K562 (cell line): ENCODE measurements around the gene MTA1. TPM values are rescaled to one million over a fixed set of nuclear protein-coding genes. Genes with fewer than 3 reads are reported as not detected.

Experiments
- C11orf30 ChIP-seq: fragments of 450-650 bp; IDR thresholded peaks from 2 replicates; pipeline ENCODE4 v1.6.1; 2016; ENCODE audit warnings: low read depth, mild to moderate bottlenecking
- CBX2 ChIP-seq: fragments of 200-600 bp; sonication (generic); IDR thresholded peaks from one replicate; pipeline ENCODE4 v1.6.1; 2012; ENCODE audit warnings: mild to moderate bottlenecking, low read length, inconsistent platforms; ENCODE audit not compliant: insufficient read depth, poor library complexity, severe bottlenecking
- CEBPG ChIP-seq, 3 experiments: fragments of 200-800 bp in 1 of 3; sonication (Bioruptor generic) in 1 of 3; sonication (generic) in 1 of 3; formaldehyde crosslinking in 1 of 3; IDR thresholded peaks in 2 of 3; conservative IDR thresholded peaks in 1 of 3; 2 replicates each; pipeline versions ENCODE4 v1.6.1 to v1.8.0; 2016 to 2022; ENCODE audit warnings: missing compliant biosample characterization in 2 of 3, missing genetic modification characterization in 2 of 3, mild to moderate bottlenecking in 1 of 3, missing genetic modification reagents in 1 of 3
- CTBP1 ChIP-seq: fragments of 450-650 bp; IDR thresholded peaks from 2 replicates; pipeline ENCODE4 v1.6.1; 2016; ENCODE audit warnings: borderline replicate concordance
- ETV5 ChIP-seq: sonication (generic); formaldehyde crosslinking; IDR thresholded peaks from 2 replicates; pipeline ENCODE4 v1.4.0; 2020; ENCODE audit warnings: low read depth, mild to moderate bottlenecking, missing genetic modification reagents
- FOXK2 ChIP-seq, 2 experiments: fragments of 450-650 bp; IDR thresholded peaks in 1 of 2; conservative IDR thresholded peaks in 1 of 2; 2 replicates each; pipeline ENCODE4 v1.6.1; 2016; ENCODE audit warnings: low read depth in 2 of 2, mild to moderate bottlenecking in 1 of 2
- KHSRP ChIP-seq: fragments of 450-650 bp; IDR thresholded peaks from 2 replicates; pipeline ENCODE4 v1.6.1; 2017
- MYC ChIP-seq, 2 experiments: fragments of 250-450 bp in 1 of 2; sonication (Bioruptor Pico) in 1 of 2; IDR thresholded peaks; 2 replicates each; pipeline versions ENCODE4 v1.5.1 to v1.6.1; 2012 to 2021; ENCODE audit warnings: low read depth in 2 of 2, borderline replicate concordance in 1 of 2, improper control_type of control experiment in 1 of 2, low read length in 1 of 2, mild to moderate bottlenecking in 1 of 2, moderate library complexity in 1 of 2
- NFATC3 ChIP-seq: fragments of 450-650 bp; IDR thresholded peaks from 2 replicates; pipeline ENCODE4 v1.6.1; 2017; ENCODE audit warnings: mild to moderate bottlenecking
- NR1H2 ChIP-seq: sonication (generic); formaldehyde crosslinking; IDR thresholded peaks from 2 replicates; pipeline ENCODE4 v1.4.0; 2020; ENCODE audit warnings: mild to moderate bottlenecking, missing genetic modification reagents
- POLR2A ChIP-seq: fragments of 450-650 bp; conservative IDR thresholded peaks from 2 replicates; pipeline ENCODE4 v1.6.1; 2016
- POLR2AphosphoS5 ChIP-seq: IDR thresholded peaks from 2 replicates; pipeline ENCODE4 v1.6.1; 2011; ENCODE audit warnings: mild to moderate bottlenecking, low read depth, low read length, moderate library complexity; ENCODE audit not compliant: control insufficient read depth, insufficient read depth
- ZC3H11A ChIP-seq: IDR thresholded peaks from 2 replicates; pipeline ENCODE4 v1.6.1; 2012; ENCODE audit warnings: low read depth, low read length, improper control_type of control experiment
- ZKSCAN3 ChIP-seq: fragments of 250-450 bp; sonication (Bioruptor Pico); IDR thresholded peaks from 2 replicates; pipeline ENCODE4 v1.4.0; 2020
- ZNF124 ChIP-seq: sonication (generic); formaldehyde crosslinking; IDR thresholded peaks from 2 replicates; pipeline ENCODE4 v1.8.1; 2022; ENCODE audit warnings: missing genetic modification reagents
- ZNF175 ChIP-seq: fragments of 200-800 bp; sonication (Bioruptor generic); IDR thresholded peaks from 2 replicates; pipeline ENCODE4 v1.6.1; 2016; ENCODE audit warnings: low read depth, mild to moderate bottlenecking, missing genetic modification characterization, missing compliant biosample characterization
- ZZZ3 ChIP-seq: fragments of 450-650 bp; IDR thresholded peaks from 2 replicates; pipeline ENCODE4 v1.6.1; 2016; ENCODE audit warnings: antibody characterized with exemption, mild to moderate bottlenecking, moderate library complexity
- polyA plus RNA-seq, 8 experiments: library from polyadenylated mRNA; depleted of rRNA in 4 of 8; stranded (reverse) in 5 of 8; unstranded in 3 of 8; fragments of >200 nt; fragmentation: Nextera tagmentation in 2 of 8; fragmentation: Illumina TruSeq in 1 of 8; extraction: Ambion mirVana in 2 of 8; extraction: Trizol in 1 of 8; gene quantifications; 2 replicates each; pipeline versions ENCODE4 v1.2.1 to v1.2.3, GENCODE V29; 2011 to 2014; ENCODE audit warnings: inconsistent platforms in 1 of 8, missing spikeins in 1 of 8
- total RNA-seq, 7 experiments: library from RNA; depleted of rRNA in 6 of 7; stranded (reverse); fragments of >200 nt in 6 of 7; fragmentation: Illumina TruSeq in 2 of 7; extraction: Trizol in 2 of 7; gene quantifications; 2 replicates each; pipeline versions ENCODE4 v1.2.1 to v1.2.3, GENCODE V29; 2011 to 2021; ENCODE audit warnings: low replicate concordance in 1 of 7
- TF ChIP-seq, protein P1 (sequence below): fragments of 250-450 bp; sonication (Bioruptor Pico); IDR thresholded peaks from 2 replicates; pipeline ENCODE4 v1.9.0; 2021; ENCODE audit warnings: mild to moderate bottlenecking
- TF ChIP-seq, protein P2 (sequence below): sonication (generic); formaldehyde crosslinking; IDR thresholded peaks from 2 replicates; pipeline ENCODE4 v1.8.1; 2023; ENCODE audit warnings: mild to moderate bottlenecking, missing genetic modification reagents
- TF ChIP-seq, protein P3 (sequence below), 2 experiments: fragments of 150-350 bp in 1 of 2; IDR thresholded peaks; 2 replicates each; pipeline ENCODE4 v1.6.1; 2012 to 2016; ENCODE audit warnings: low read depth in 2 of 2, low read length in 2 of 2, mild to moderate bottlenecking in 1 of 2, moderate library complexity in 1 of 2
- TF ChIP-seq, protein P4 (sequence below): fragments of 200-800 bp; sonication (Bioruptor generic); IDR thresholded peaks from 2 replicates; pipeline ENCODE4 v1.6.1; 2017; ENCODE audit warnings: missing genetic modification characterization, missing compliant biosample characterization

The MTA1 gene
- total and polyA plus RNA-seq, 9 of the 15 experiments (the other 6 are each of a cell fraction or from before 2014, with no cell fraction given) = 0.13 to 118 (median 32.3) TPM

DNA sequence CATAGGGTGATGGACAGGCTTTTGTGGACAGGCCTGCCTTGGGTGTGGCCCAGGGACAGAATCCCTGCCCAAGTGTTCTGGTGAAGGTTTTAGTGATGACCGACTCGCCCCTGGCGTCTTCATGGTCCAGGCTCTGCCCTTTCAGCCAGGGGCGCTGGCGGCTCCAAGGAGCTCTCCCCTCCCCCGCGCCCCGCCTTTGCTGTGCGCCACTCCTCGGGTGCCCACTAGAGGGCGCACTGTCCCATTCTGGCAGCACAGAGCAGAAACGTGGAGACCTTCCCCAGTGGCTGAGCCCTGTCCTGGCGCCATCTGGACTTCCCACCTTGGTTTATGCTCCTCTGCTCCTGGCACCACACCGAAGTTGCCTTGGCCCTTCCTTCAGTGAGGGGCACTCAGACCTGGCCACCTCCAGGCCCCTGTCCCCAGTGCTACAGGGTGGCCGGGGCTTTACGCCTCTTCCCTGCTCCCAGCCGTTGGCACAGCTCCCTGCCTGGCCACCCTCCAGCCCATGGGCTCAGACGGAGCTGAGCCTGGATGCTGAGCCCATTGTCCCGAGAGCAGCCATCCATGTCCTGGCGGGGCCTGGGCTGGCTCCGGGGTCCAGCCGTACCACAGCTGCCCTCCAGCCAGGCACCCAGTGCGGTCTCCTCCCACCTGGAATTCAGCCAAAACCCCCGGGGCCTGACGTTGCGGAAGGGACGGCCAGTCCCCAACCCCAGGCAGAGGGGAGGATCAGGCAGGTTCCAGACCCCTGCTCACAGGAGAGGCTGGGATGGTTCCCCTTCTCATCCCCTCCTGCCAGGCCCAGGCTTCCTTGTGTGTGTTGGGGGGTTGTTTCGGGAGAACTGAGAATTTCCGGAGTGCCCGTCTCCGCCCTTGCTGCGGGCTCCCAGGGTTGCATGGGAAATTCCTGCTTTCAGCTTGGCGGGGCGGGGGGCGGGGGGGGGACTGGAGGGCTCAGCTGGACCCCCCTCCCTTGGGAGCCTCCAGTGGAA is 61.5 kb downstream of the MTA1 start (continued):
- TF ChIP-seq CEBPG (CRISPR knock-in tag; IDR thresholded peaks at IDR 0.05) (no peak), CEBPG (tag; conservative IDR thresholded peaks at IDR 0.05 in 1 of 2, IDR thresholded peaks at IDR 0.05 in 1 of 2) (no peak), ZZZ3 (no peak), NFATC3 (no peak), NR1H2 (CRISPR knock-in tag) (no peak), ZNF175 (no peak), POLR2AphosphoS5 (no peak), CTBP1 (peak; percentile 79), FOXK2 (conservative IDR thresholded peaks at IDR 0.05 in 1 of 2, IDR thresholded peaks at IDR 0.05 in 1 of 2; ENCODE audit: low read depth in 2 of 2) (no peak), ZNF124 (CRISPR knock-in tag) (no peak), ZC3H11A (no peak), C11orf30 (no peak), ZKSCAN3 (CRISPR knock-in tag) (no peak), KHSRP (no peak), ETV5 (CRISPR knock-in tag) (no peak), POLR2A (peak; percentile 72), CBX2 (no peak), MYC (IDR thresholded peaks at IDR 0.05; ENCODE audit: low read depth, low read length) (peak; percentile 85), MYC (CRISPR knock-in tag; IDR thresholded peaks at IDR 0.05; ENCODE audit: borderline replicate concordance, low read depth) (no peak)
- TF ChIP-seq, protein P1, sequence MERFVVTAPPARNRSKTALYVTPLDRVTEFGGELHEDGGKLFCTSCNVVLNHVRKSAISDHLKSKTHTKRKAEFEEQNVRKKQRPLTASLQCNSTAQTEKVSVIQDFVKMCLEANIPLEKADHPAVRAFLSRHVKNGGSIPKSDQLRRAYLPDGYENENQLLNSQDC (CRISPR knock-in tag) = no peak
- TF ChIP-seq, protein P2, sequence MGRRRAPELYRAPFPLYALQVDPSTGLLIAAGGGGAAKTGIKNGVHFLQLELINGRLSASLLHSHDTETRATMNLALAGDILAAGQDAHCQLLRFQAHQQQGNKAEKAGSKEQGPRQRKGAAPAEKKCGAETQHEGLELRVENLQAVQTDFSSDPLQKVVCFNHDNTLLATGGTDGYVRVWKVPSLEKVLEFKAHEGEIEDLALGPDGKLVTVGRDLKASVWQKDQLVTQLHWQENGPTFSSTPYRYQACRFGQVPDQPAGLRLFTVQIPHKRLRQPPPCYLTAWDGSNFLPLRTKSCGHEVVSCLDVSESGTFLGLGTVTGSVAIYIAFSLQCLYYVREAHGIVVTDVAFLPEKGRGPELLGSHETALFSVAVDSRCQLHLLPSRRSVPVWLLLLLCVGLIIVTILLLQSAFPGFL (CRISPR knock-in tag) = no peak
- TF ChIP-seq, protein P3, sequence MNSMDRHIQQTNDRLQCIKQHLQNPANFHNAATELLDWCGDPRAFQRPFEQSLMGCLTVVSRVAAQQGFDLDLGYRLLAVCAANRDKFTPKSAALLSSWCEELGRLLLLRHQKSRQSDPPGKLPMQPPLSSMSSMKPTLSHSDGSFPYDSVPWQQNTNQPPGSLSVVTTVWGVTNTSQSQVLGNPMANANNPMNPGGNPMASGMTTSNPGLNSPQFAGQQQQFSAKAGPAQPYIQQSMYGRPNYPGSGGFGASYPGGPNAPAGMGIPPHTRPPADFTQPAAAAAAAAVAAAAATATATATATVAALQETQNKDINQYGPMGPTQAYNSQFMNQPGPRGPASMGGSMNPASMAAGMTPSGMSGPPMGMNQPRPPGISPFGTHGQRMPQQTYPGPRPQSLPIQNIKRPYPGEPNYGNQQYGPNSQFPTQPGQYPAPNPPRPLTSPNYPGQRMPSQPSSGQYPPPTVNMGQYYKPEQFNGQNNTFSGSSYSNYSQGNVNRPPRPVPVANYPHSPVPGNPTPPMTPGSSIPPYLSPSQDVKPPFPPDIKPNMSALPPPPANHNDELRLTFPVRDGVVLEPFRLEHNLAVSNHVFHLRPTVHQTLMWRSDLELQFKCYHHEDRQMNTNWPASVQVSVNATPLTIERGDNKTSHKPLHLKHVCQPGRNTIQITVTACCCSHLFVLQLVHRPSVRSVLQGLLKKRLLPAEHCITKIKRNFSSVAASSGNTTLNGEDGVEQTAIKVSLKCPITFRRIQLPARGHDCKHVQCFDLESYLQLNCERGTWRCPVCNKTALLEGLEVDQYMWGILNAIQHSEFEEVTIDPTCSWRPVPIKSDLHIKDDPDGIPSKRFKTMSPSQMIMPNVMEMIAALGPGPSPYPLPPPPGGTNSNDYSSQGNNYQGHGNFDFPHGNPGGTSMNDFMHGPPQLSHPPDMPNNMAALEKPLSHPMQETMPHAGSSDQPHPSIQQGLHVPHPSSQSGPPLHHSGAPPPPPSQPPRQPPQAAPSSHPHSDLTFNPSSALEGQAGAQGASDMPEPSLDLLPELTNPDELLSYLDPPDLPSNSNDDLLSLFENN (IDR thresholded peaks at IDR 0.05; ENCODE audit: low read depth in 2 of 2, low read length in 2 of 2) = 0 out of 4 replicates have a peak, but pooled peaks of 1 of the 2 experiments have one; percentile 19
- TF ChIP-seq, protein P4, sequence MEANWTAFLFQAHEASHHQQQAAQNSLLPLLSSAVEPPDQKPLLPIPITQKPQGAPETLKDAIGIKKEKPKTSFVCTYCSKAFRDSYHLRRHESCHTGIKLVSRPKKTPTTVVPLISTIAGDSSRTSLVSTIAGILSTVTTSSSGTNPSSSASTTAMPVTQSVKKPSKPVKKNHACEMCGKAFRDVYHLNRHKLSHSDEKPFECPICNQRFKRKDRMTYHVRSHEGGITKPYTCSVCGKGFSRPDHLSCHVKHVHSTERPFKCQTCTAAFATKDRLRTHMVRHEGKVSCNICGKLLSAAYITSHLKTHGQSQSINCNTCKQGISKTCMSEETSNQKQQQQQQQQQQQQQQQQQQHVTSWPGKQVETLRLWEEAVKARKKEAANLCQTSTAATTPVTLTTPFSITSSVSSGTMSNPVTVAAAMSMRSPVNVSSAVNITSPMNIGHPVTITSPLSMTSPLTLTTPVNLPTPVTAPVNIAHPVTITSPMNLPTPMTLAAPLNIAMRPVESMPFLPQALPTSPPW (CRISPR knock-in tag) = peak; percentile 87
